ENCODE measurements around the gene UNC45A.

Gene UNC45A

DNA sequence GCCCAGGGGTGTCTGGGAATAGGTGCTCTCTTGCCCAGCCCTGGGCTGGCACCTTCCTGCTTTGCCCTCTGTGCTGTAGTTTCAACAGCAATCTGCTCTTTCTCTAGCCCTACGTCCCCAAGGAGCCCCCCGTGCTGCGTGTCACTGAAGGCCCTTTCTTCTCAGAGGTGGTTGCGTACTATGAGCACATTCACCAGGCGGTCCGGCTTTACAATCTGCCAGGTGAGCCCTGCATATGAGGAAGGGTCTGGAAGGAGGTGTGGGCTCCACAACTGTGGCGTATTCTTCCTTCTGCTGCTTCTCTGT is 22.4 kb upstream of the UNC45A start:
- no peaks in the 10 kb centered on the region for H3K27me3 ChIP-seq (ENCODE audit: insufficient read depth, low read length)
- peaks cover 4% of the 10 kb centered on the region; the same call in 1 of the 2 replicates for H3F3A ChIP-seq (ENCODE audit: insufficient read depth, low read length)
- H3K9ac ChIP-seq (ENCODE audit: low read length): no peak overlapping the region
- H3K4me3 ChIP-seq (ENCODE audit: low read depth, low read length, poor library complexity, severe bottlenecking): no peak overlapping the region
- H4K20me1 ChIP-seq (ENCODE audit: insufficient read depth, low read length): no peaks in the 10 kb centered on the region
- no peaks in the 10 kb centered on the region for H3K9me3 ChIP-seq (ENCODE audit: low read length)
- no peaks in the 10 kb centered on the region for H3K9me2 ChIP-seq (ENCODE audit: low read depth, low read length)
- H3K27ac ChIP-seq (ENCODE audit: low read depth, low read length, poor library complexity, severe bottlenecking): no peak overlapping the region
- no peak overlapping the region for H3K4me2 ChIP-seq (ENCODE audit: low read length)
- peaks cover 19% of the 10 kb centered on the region for H3K4me1 ChIP-seq (ENCODE audit: insufficient read depth, low read length, severe bottlenecking)
- no peak for TF ChIP-seq EZH2 (IDR thresholded peaks at IDR 0.05; ENCODE audit: borderline replicate concordance, low read length)
- TF ChIP-seq, protein P1, sequence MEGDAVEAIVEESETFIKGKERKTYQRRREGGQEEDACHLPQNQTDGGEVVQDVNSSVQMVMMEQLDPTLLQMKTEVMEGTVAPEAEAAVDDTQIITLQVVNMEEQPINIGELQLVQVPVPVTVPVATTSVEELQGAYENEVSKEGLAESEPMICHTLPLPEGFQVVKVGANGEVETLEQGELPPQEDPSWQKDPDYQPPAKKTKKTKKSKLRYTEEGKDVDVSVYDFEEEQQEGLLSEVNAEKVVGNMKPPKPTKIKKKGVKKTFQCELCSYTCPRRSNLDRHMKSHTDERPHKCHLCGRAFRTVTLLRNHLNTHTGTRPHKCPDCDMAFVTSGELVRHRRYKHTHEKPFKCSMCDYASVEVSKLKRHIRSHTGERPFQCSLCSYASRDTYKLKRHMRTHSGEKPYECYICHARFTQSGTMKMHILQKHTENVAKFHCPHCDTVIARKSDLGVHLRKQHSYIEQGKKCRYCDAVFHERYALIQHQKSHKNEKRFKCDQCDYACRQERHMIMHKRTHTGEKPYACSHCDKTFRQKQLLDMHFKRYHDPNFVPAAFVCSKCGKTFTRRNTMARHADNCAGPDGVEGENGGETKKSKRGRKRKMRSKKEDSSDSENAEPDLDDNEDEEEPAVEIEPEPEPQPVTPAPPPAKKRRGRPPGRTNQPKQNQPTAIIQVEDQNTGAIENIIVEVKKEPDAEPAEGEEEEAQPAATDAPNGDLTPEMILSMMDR (IDR thresholded peaks at IDR 0.05; ENCODE audit: low read length): no peak
- no peaks in the 10 kb centered on the region for H3K79me2 ChIP-seq (ENCODE audit: insufficient read depth, low read length)
- H2AFZ ChIP-seq (ENCODE audit: low read length): no peak overlapping the region
- H3K36me3 ChIP-seq (ENCODE audit: insufficient read depth, low read length): peaks cover 45% of the 10 kb centered on the region; the same call in 1 of the 2 replicates

GRCh38 chr15:90913398-90913944 is 21.6 kb upstream of the UNC45A start:
- Histone ChIP-seq H3K9ac (ENCODE audit: low read length) (no peak overlapping the region), H3K4me3 (ENCODE audit: low read depth, low read length, poor library complexity, severe bottlenecking) (no peak overlapping the region), H3K36me3 (ENCODE audit: insufficient read depth, low read length) (peaks cover 44% of the 10 kb centered on the region; the same call in 1 of the 2 replicates), H4K20me1 (ENCODE audit: insufficient read depth, low read length) (no peaks in the 10 kb centered on the region), H3K4me1 (ENCODE audit: insufficient read depth, low read length, severe bottlenecking) (peaks cover 19% of the 10 kb centered on the region), H3K79me2 (ENCODE audit: insufficient read depth, low read length) (no peaks in the 10 kb centered on the region), H3K9me3 (ENCODE audit: low read length) (no peaks in the 10 kb centered on the region), H3K27me3 (ENCODE audit: insufficient read depth, low read length) (no peaks in the 10 kb centered on the region), H3K9me2 (ENCODE audit: low read depth, low read length) (no peaks in the 10 kb centered on the region), H3F3A (ENCODE audit: insufficient read depth, low read length) (no peaks in the 10 kb centered on the region), H3K27ac (ENCODE audit: low read depth, low read length, poor library complexity, severe bottlenecking) (no peak overlapping the region), H2AFZ (ENCODE audit: low read length) (no peak overlapping the region), H3K4me2 (ENCODE audit: low read length) (no peak overlapping the region)
- TF ChIP-seq EZH2 (IDR thresholded peaks at IDR 0.05; ENCODE audit: borderline replicate concordance, low read length): no peak
- TF ChIP-seq, protein P1 (IDR thresholded peaks at IDR 0.05; ENCODE audit: low read length): no peak

DNA sequence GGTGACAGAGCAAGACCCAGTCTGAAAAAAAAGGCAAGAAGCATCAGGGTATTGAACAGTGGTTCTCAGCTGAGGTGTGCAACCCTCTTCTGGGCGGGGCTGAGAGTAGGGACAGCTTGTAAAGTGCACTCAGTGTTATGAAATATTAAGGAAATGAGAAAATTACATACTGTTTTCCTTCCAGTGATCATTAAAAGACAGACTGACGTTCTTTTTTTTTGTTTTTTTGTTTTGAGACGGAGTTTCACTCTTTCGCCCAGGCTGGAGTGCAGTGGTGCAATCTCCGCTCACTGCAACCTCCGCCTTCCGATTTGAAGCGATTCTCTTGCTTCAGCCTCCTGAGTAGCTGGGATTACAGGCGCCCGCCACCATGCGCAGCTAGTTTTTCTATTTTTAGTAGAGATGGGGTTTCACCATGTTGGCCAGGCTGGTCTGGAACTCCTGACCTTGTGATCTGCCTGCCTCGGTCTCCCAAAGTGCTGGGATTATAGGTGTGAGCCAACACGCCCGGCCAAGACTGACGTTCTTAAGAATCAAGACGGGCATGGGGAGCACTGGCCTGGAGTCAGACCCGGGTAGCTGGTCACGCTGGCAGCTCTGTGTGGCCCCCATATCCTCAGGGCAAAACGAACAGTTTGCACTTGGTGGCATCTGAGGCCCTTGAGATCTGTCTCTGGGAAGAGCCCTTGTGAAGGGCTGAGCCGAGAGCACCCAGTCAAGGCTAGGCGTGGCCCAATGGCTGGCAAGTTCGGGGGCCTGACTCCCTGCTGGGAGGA is 20.6 kb upstream of the UNC45A start:
- H3F3A ChIP-seq (ENCODE audit: insufficient read depth, low read length): no peaks in the 10 kb centered on the region
- no peak for TF ChIP-seq EZH2 (IDR thresholded peaks at IDR 0.05; ENCODE audit: borderline replicate concordance, low read length)
- TF ChIP-seq, protein P1 (IDR thresholded peaks at IDR 0.05; ENCODE audit: low read length): no peak
- no peak overlapping the region for H3K4me2 ChIP-seq (ENCODE audit: low read length)
- H3K9ac ChIP-seq (ENCODE audit: low read length): peak overlapping the region; percentile 64; the same call in 1 of the 2 replicates
- H3K4me3 ChIP-seq (ENCODE audit: low read depth, low read length, poor library complexity, severe bottlenecking): no peak overlapping the region
- no peaks in the 10 kb centered on the region for H3K27me3 ChIP-seq (ENCODE audit: insufficient read depth, low read length)
- H3K9me2 ChIP-seq (ENCODE audit: low read depth, low read length): no peaks in the 10 kb centered on the region
- H3K4me1 ChIP-seq (ENCODE audit: insufficient read depth, low read length, severe bottlenecking): peaks cover 19% of the 10 kb centered on the region
- no peaks in the 10 kb centered on the region for H3K79me2 ChIP-seq (ENCODE audit: insufficient read depth, low read length)
- no peak overlapping the region for H2AFZ ChIP-seq (ENCODE audit: low read length)
- H3K27ac ChIP-seq (ENCODE audit: low read depth, low read length, poor library complexity, severe bottlenecking): peak overlapping the region; percentile 78
- peaks cover 51% of the 10 kb centered on the region; the same call in 1 of the 2 replicates for H3K36me3 ChIP-seq (ENCODE audit: insufficient read depth, low read length)
- no peaks in the 10 kb centered on the region for H3K9me3 ChIP-seq (ENCODE audit: low read length)
- no peaks in the 10 kb centered on the region for H4K20me1 ChIP-seq (ENCODE audit: insufficient read depth, low read length)

All from OCI-LY1 (cell line).